GM11168 (cell line): ENCODE measurements around the gene ARF6.

Experiments used
- in situ Hi-C: fragments of 300-500 bp; cut with MboI; formaldehyde crosslinking; loops from one replicate; pipeline ENCODE4 v1.12.0; 2022; ENCODE audit warnings: low sequenced_read_pairs; ENCODE audit not compliant: unreplicated experiment

ARF6 gene

GRCh38 chr14:49892636-49893308 is at the start of gene ARF6:
TSS of gene ARF6 (plus strand) at chr14:49893082. CDS start at chr14:49893737, 655 bp downstream.
- in situ Hi-C loops = no loop called here

- in situ Hi-C loops = no loop called here
These were observed 43.6 kb upstream of the ARF6 start for GRCh38 chr14:49849213-49849847.

GRCh38 chr14:49851813-49852212 is 41.1 kb upstream of the ARF6 start:
- in situ Hi-C loops = loop anchor here (25.0 kb wide), 1 partner anchor 685 kb away; the partner anchor contains the start of gene MAP4K5

GRCh38 chr14:49852301-49853157 is 40.4 kb upstream of the ARF6 start, which contains the start of gene NEMF:
TSS of gene NEMF (minus strand) at chr14:49852788. CDS start at chr14:49852753, 35 bp downstream.
- in situ Hi-C loops = loop anchor here (25.0 kb wide), 1 partner anchor 685 kb away; the partner anchor contains the start of gene MAP4K5

- in situ Hi-C loops = loop anchor here (25.0 kb wide), 1 partner anchor 684 kb away; the partner anchor contains the start of gene MAP4K5
These were observed 39.8 kb upstream of the ARF6 start for GRCh38 chr14:49853158-49853477.

- in situ Hi-C loops = loop anchor here (25.0 kb wide), 1 partner anchor 684 kb away; the partner anchor contains the start of gene MAP4K5
These were observed 39.1 kb upstream of the ARF6 start for GRCh38 chr14:49853572-49854375.

GRCh38 chr14:49857427-49858003 is 35.4 kb upstream of the ARF6 start:
- in situ Hi-C loops = loop anchor here (25.0 kb wide), 1 partner anchor 680 kb away; the partner anchor contains the start of gene MAP4K5

GRCh38 chr14:49858383-49858782 is 34.5 kb upstream of the ARF6 start:
- in situ Hi-C loops = loop anchor here (25.0 kb wide), 1 partner anchor 679 kb away; the partner anchor contains the start of gene MAP4K5

GRCh38 chr14:49860988-49861698 is 31.7 kb upstream of the ARF6 start:
- in situ Hi-C loops = loop anchor here (25.0 kb wide), 1 partner anchor 676 kb away; the partner anchor contains the start of gene MAP4K5

- in situ Hi-C loops = loop anchor here (25.0 kb wide), 1 partner anchor 676 kb away; the partner anchor contains the start of gene MAP4K5
These were observed 31.2 kb upstream of the ARF6 start for GRCh38 chr14:49861699-49862088.

GRCh38 chr14:49862089-49862673 is 30.7 kb upstream of the ARF6 start:
- in situ Hi-C loops = loop anchor here (25.0 kb wide), 1 partner anchor 675 kb away; the partner anchor contains the start of gene MAP4K5

- in situ Hi-C loops = loop anchor here (25.0 kb wide), 1 partner anchor 674 kb away; the partner anchor contains the start of gene MAP4K5
These were observed 29.2 kb upstream of the ARF6 start for GRCh38 chr14:49863487-49864281.

- in situ Hi-C loops = loop anchor here (25.0 kb wide), 1 partner anchor 672 kb away; the partner anchor contains the start of gene MAP4K5
These were observed 27.4 kb upstream of the ARF6 start for GRCh38 chr14:49865431-49865859.

- in situ Hi-C loops = loop anchor here (25.0 kb wide), 1 partner anchor 669 kb away; the partner anchor contains the start of gene MAP4K5
These were observed 24.8 kb upstream of the ARF6 start for GRCh38 chr14:49867831-49868719.

- in situ Hi-C loops = loop anchor here (25.0 kb wide), 1 partner anchor 669 kb away; the partner anchor contains the start of gene MAP4K5
These were observed 24.2 kb upstream of the ARF6 start for GRCh38 chr14:49868720-49869114.

- in situ Hi-C loops = loop anchor here (25.0 kb wide), 1 partner anchor 666 kb away; the partner anchor contains the start of gene MAP4K5
These were observed 22.0 kb upstream of the ARF6 start for GRCh38 chr14:49870908-49871307.
